Psoas muscle (tissue), 8 donors: ENCODE results near the gene IL21R. TPM values are rescaled to one million over a fixed set of nuclear protein-coding genes. Genes with fewer than 3 reads are reported as not detected.

Experiments used
- ATAC-seq, 4 donors: fragments of 200-7000 bp; cut with Tn5 transposase; one replicate each; pipeline ENCODE4 v1.9.1; 2020; ENCODE audit warnings: moderate library complexity in 3 of 4, mild to moderate bottlenecking in 2 of 4
- DNase-seq, 2 donors: peaks; one replicate each; pipeline ENCODE4 v3.0.0-alpha.2; 2020
- H3K27ac ChIP-seq: fragments of 200-600 bp; one replicate; pipeline ENCODE4 v1.8.0; 2022
- H3K27me3 ChIP-seq, 3 donors: fragments of 200-600 bp in 1 of 3; one replicate each; pipeline versions ENCODE4 v1.6.1 to v1.8.0; 2013 to 2022; ENCODE audit warnings: low read length in 2 of 3, mild to moderate bottlenecking in 2 of 3, moderate library complexity in 1 of 3; ENCODE audit not compliant: insufficient read depth in 3 of 3
- H3K36me3 ChIP-seq, 2 donors: fragments of 200-600 bp in 1 of 2; one replicate each; pipeline versions ENCODE4 v1.6.1 to v1.8.0; 2013 to 2022; ENCODE audit warnings: low read depth in 1 of 2, mild to moderate bottlenecking in 1 of 2, moderate library complexity in 1 of 2; ENCODE audit not compliant: insufficient read depth in 1 of 2
- H3K4me1 ChIP-seq: fragments of 200-600 bp; one replicate; pipeline ENCODE4 v1.8.0; 2022
- H3K4me3 ChIP-seq: fragments of 200-600 bp; one replicate; pipeline ENCODE4 v1.8.0; 2022; ENCODE audit warnings: mild to moderate bottlenecking
- H3K9me3 ChIP-seq: fragments of 200-600 bp; one replicate; pipeline ENCODE4 v1.8.0; 2022
- CTCF ChIP-seq: fragments of 200-600 bp; IDR thresholded peaks from one replicate; pipeline ENCODE4 v1.8.0; 2022; ENCODE audit warnings: antibody characterized with exemption
- WGBS, 3 donors: extraction: QIAGEN DNeasy Blood & Tissue Kit; methylation state at CpG; one replicate each; pipeline versions ENCODE4 v1.1.6 to v1.1.7; 2013; 5-methylcytosine and 5-hydroxymethylcytosine counted together
- intact Hi-C, 2 donors: fragments of 100-400 bp; cut with DNase I; formaldehyde crosslinking; loops; one replicate each; pipeline versions ENCODE4 v1.11.0 to v1.14.2; 2022
- polyA plus RNA-seq, 3 donors: library from polyadenylated mRNA; stranded (reverse); fragments of 200-250 nt; gene quantifications; one replicate each; pipeline ENCODE4 v1.2.3, GENCODE V29; 2013
- total RNA-seq, 4 donors: library from RNA; stranded (reverse); fragmentation: NEBNext Ultra II Directional in 2 of 4; extraction: Animal tissue kit (Norgen Biotek cat#: 25700) in 2 of 4; gene quantifications; one replicate each; pipeline versions ENCODE4 v1.2.1 to v1.2.4, GENCODE V29; 2021 to 2023
- donor health status: healthy with polysubstance abuse.
- donor health status: DM: no; HTN: no; CAD: no; lungs with moderate emphysema.
- donor health status: Bipolar disorder and iron deficiency.
- donor health status: healthy.
- donor health status: DM: yes; HTN: yes; CAD: no.
- donor health status: DM: no; HTN: no; CAD: no.
- donor health status: DM: no; HTN: no; CAD: no.
- donor health status: DM: yes; HTN: yes; CAD: no.

Gene IL21R
- total and polyA plus RNA-seq, 7 donors, result 0.01 to 0.15 (median 0.08) TPM; not detected in 2

- ATAC-seq (no peak), DNase-seq (no peak)
- peaks cover 0 to 1% (median 0%) of the 10 kb centered on the region in 3 donors for H3K27me3 ChIP-seq
- H3K9me3 ChIP-seq, result no peaks in the 10 kb centered on the region
- intact Hi-C loops, result no loop called here
- no peaks in the 10 kb centered on the region for H3K36me3 ChIP-seq
- H3K4me1 ChIP-seq, result no peaks in the 10 kb centered on the region
- H3K27ac ChIP-seq, result no peak overlapping the region
- WGBS, 3 donors, result 65 to 78% (median 76%) methylated on average over 4 of the region's 4 CpGs
- H3K4me3 ChIP-seq, result no peak overlapping the region
- no peak for TF ChIP-seq CTCF
Observed at GRCh38 chr16:27386674-27387073, 15.3 kb upstream of the IL21R start.

- Histone ChIP-seq H3K27ac (no peak overlapping the region), H3K4me1 (no peaks in the 10 kb centered on the region), H3K36me3 (no peaks in the 10 kb centered on the region), H3K27me3 (no peaks in the 10 kb centered on the region), H3K4me3 (no peak overlapping the region), H3K9me3 (peaks cover 1% of the 10 kb centered on the region)
- WGBS, 3 donors, result 35 to 57% (median 42%) methylated on average over 1 of the region's 1 CpG
- DNase-seq, result no peak
- intact Hi-C loops, result no loop called here
- TF ChIP-seq CTCF, result no peak
- ATAC-seq, result no peak
Observed at GRCh38 chr16:27387724-27388123, 14.2 kb upstream of the IL21R start.

- Histone ChIP-seq H3K4me3 (no peak overlapping the region), H3K27me3 (no peaks in the 10 kb centered on the region), H3K27ac (no peak overlapping the region), H3K9me3 (peaks cover 8% of the 10 kb centered on the region), H3K4me1 (no peaks in the 10 kb centered on the region), H3K36me3 (no peaks in the 10 kb centered on the region)
- WGBS, 3 donors, result 79 to 81% (median 81%) methylated on average over 8 of the region's 8 CpGs
- no peak for ATAC-seq
- intact Hi-C loops, result no loop called here
- DNase-seq, result no peak
- no peak for TF ChIP-seq CTCF
Observed at GRCh38 chr16:27389272-27389961, 12.6 kb upstream of the IL21R start.

- Histone ChIP-seq H3K4me1 (no peaks in the 10 kb centered on the region), H3K9me3 (peaks cover 10% of the 10 kb centered on the region), H3K27ac (no peak overlapping the region), H3K36me3 (no peaks in the 10 kb centered on the region), H3K4me3 (no peak overlapping the region), H3K27me3 (no peaks in the 10 kb centered on the region)
- no peak for ATAC-seq
- intact Hi-C loops, result no loop called here
- DNase-seq, result no peak
- no peak for TF ChIP-seq CTCF
Observed at GRCh38 chr16:27390151-27390550, 11.8 kb upstream of the IL21R start.

- Histone ChIP-seq H3K27me3 (no peaks in the 10 kb centered on the region), H3K9me3 (peaks cover 12% of the 10 kb centered on the region), H3K36me3 (no peaks in the 10 kb centered on the region), H3K4me1 (no peaks in the 10 kb centered on the region), H3K4me3 (no peak overlapping the region), H3K27ac (no peak overlapping the region)
- no peak for TF ChIP-seq CTCF
- 69 to 79% (median 73%) methylated on average over 1 of the region's 1 CpG for WGBS, 3 donors
- ATAC-seq (no peak), DNase-seq (no peak)
- intact Hi-C loops, result no loop called here
Observed at GRCh38 chr16:27392671-27393070, 9.3 kb upstream of the IL21R start.
